Measurements from ENCODE around the gene LEPROT. TPM values are rescaled to one million over a fixed set of nuclear protein-coding genes. Genes with fewer than 3 reads are reported as not detected.

LEPROT gene
- total RNA-seq, 2 donors from 2014 or later = 8.7 to 19.2 TPM

DNA sequence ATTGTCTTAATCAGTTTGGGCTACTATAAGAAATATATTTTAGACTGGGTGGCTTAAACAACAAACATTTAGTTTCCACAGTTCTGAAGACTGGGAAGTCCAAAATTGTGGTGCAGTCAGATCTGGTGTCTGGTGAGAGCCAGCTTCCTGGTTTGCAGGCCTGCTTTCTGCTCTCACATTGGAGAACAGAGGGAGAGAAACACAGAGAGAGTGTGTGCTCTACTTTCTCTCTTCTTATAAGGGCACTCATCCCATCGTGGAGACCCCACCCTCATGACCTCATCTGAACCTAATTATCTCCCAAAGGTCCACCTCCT is 4.1 kb downstream of the LEPROT start:
- Mint-ChIP-seq H3K36me3 (peaks cover 14 to 21% of the 10 kb centered on the region in 2 donors), H3K9me3 (no peaks in the 10 kb centered on the region), H3K27ac (peak overlapping the region in 1 of 2 donors; percentile 66)
- ATAC-seq (no peak), DNase-seq (ENCODE audit: low spot score in 2 of 2) (no peak)

DNA sequence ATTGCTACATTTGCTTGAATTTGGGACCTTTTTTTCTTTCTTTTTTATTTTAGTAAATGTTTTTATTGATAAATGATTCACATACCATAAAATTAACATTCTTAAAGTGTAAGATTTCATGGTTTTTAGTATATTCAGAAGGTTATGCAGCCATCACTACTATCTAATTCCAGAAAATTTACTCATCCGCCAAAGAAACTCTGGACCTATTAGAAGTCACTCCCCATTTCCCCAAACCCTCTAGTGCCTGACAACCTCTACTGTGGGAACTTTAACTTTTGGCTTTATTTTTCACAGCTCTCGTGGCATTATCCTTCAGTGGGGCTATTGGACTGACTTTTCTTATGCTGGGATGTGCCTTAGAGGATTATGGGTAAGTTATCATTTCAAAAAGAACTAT is 4.5 kb downstream of the LEPROT start:
- no peak overlapping the region for H3K27ac Mint-ChIP-seq
- ATAC-seq = no peak
- H3K9me3 Mint-ChIP-seq = no peaks in the 10 kb centered on the region
- peaks cover 14 to 21% of the 10 kb centered on the region in 2 donors for H3K36me3 Mint-ChIP-seq
- no peak for DNase-seq (ENCODE audit: low spot score in 2 of 2)

GRCh38 chr1:65425697-65426096 is 5.2 kb downstream of the LEPROT start:
- H3K9me3 Mint-ChIP-seq = no peaks in the 10 kb centered on the region
- DNase-seq (ENCODE audit: low spot score in 2 of 2) (no peak), ATAC-seq (no peak)
- H3K27ac Mint-ChIP-seq = peak overlapping the region in 1 of 2 donors; percentile 70
- peaks cover 14 to 21% of the 10 kb centered on the region in 2 donors for H3K36me3 Mint-ChIP-seq

GRCh38 chr1:65429078-65429477 is 8.6 kb downstream of the LEPROT start:
- Mint-ChIP-seq H3K9me3 (no peaks in the 10 kb centered on the region), H3K36me3 (peaks cover 14 to 18% of the 10 kb centered on the region in 2 donors), H3K27ac (no peak overlapping the region)
- no peak for ATAC-seq
- no peak for DNase-seq (ENCODE audit: low spot score in 2 of 2)

DNA sequence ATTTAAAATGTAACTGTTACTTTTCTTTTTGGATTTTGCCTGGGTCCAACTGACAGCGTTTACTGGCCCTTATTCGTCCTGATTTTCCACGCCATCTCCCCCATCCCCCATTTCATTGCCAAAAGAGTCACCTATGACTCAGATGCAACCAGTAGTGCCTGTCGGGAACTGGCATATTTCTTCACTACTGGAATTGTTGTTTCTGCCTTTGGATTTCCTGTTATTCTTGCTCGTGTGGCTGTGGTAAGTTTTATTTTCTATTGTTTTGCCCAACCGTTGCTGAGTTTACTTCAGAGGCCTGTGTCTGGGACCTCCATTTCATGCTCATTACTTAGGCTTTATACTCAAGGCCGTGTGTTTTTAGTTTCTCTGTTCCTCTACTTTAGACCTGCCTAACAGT is 9.3 kb downstream of the LEPROT start:
- no peak for DNase-seq (ENCODE audit: low spot score in 2 of 2)
- no peaks in the 10 kb centered on the region for H3K9me3 Mint-ChIP-seq
- peaks cover 14 to 16% of the 10 kb centered on the region in 2 donors for H3K36me3 Mint-ChIP-seq
- no peak overlapping the region for H3K27ac Mint-ChIP-seq
- no peak for ATAC-seq

DNA sequence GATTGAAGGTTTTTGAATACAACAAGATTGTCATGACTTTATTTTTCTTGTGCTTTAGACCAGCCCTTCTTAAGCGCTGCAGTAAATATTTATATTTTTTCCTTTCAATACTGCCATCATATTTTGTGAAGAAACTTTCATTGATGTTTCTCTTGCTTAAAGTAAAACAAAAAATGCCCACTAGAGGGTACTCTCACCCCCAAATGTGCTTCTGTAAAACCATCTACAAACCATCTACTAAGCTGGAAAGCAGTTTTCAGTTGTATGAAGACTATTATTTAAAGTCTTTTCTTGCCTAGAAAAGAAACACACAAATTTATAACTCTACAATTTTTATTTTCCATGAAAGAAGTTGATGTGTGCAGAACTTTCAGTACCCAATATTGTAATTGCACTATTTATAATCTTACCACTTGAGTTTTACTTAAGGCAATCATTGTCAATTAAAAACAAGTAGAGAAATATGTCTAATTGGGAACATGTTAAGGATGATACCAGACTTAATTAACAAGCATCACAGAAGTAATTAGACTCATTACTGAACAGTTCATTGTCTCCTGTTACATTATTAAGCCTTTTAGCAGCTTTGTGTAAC is 10.7 kb downstream of the LEPROT start:
- DNase-seq (ENCODE audit: low spot score in 2 of 2) (no peak), ATAC-seq (no peak)
- H3K36me3 Mint-ChIP-seq = peaks cover 4% of the 10 kb centered on the region in 2 donors
- no peaks in the 10 kb centered on the region for H3K9me3 Mint-ChIP-seq
- H3K27ac Mint-ChIP-seq = no peak overlapping the region

- Mint-ChIP-seq H3K36me3 (no peaks in the 10 kb centered on the region), H3K27ac (no peak overlapping the region), H3K9me3 (no peaks in the 10 kb centered on the region)
- ATAC-seq (no peak), DNase-seq (ENCODE audit: low spot score in 2 of 2) (no peak)
Observed at GRCh38 chr1:65432918-65433317, 12.4 kb downstream of the LEPROT start.

DNA sequence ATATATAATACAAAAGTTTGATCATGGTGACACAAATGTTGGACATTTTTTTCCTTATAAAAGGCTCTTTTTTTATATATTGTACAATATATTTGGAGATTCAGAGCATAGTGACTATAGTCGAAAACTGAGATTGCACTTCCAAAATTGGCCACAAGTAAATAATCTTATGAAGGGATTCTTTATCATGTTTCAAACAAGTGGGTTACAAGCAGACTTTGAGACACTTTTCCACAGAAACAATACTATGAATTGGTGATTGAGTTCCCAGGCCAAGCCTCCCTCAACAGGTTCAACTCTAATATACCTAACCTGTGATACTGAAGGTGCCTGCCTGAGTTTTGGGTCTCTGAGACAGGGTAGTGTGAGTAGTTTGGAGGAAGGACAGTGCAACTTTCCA is 13.8 kb downstream of the LEPROT start:
- ATAC-seq = no peak
- DNase-seq (ENCODE audit: low spot score in 2 of 2) = no peak
- Mint-ChIP-seq H3K36me3 (no peaks in the 10 kb centered on the region), H3K9me3 (no peaks in the 10 kb centered on the region), H3K27ac (no peak overlapping the region)

DNA sequence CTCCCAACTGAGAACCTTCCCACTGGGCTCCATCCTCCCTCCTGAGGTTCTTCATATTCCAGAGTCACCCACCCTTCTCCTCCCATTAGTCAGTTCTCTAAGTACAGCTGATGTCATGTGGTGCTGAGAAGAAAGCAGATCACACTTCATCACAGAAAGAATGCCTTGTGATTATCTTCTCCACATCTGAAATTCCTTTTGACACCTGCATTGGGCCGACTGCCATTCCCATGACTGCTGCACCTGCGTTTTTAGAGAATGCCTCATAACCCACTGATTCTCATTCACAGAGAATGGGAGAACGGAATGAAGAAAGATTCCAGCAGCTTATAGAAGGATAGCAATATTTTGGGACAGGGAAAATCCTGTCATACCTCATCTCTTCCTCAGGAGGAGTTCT is 14.3 kb downstream of the LEPROT start:
- Mint-ChIP-seq H3K36me3 (no peaks in the 10 kb centered on the region), H3K27ac (no peak overlapping the region), H3K9me3 (no peaks in the 10 kb centered on the region)
- ATAC-seq (no peak), DNase-seq (ENCODE audit: low spot score in 2 of 2) (no peak)

DNA sequence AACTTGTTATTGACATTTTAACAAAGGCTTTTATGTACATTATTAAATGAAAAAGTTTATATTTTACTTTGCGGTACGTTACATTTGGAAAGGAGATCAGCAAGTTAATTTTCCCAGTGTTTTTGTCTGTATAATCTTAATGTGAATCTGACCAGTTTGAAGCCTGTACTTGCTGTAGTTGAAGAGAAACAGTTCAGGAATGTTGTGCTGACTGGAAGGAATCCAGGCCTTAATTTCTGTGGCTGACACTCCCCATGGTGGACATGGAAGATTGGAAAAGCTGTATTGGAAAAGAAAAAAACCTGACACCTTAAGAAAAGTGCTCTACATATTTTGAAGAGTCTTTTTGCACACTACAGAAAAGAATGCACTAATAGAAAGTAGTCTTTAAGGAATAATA is 15.5 kb downstream of the LEPROT start:
- Mint-ChIP-seq H3K36me3 (no peaks in the 10 kb centered on the region), H3K9me3 (no peaks in the 10 kb centered on the region), H3K27ac (no peak overlapping the region)
- DNase-seq (ENCODE audit: low spot score in 2 of 2) = no peak
- ATAC-seq = no peak

DNA sequence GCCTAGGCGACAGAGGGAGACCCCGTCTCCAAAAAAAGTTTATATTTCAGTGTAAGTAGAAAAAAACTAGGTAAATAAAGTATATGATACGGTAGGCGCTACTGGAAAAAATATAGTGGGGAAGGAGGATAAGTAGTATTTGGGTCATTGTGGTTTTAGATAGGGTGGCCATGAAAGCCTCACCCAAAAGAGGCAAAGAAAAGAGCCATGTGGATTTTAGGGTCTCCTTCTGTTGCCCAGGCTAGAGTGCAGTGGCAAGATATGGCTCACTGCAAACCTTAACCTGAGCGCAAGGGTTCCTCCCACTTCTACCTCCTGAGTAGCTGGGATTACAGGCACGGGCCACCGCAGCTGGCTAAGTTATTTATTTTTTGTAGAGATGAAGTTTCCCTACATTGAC is 17.1 kb downstream of the LEPROT start:
- Mint-ChIP-seq H3K9me3 (no peaks in the 10 kb centered on the region), H3K27ac (no peak overlapping the region), H3K36me3 (no peaks in the 10 kb centered on the region)
- DNase-seq (ENCODE audit: low spot score in 2 of 2) (no peak), ATAC-seq (no peak)

- DNase-seq (ENCODE audit: low spot score in 2 of 2) = no peak
- Mint-ChIP-seq H3K9me3 (no peaks in the 10 kb centered on the region), H3K27ac (peak overlapping the region in 1 of 2 donors; percentile 3), H3K36me3 (no peaks in the 10 kb centered on the region)
- ATAC-seq = no peak
Observed at GRCh38 chr1:65440322-65440900, 19.9 kb downstream of the LEPROT start.

- DNase-seq (ENCODE audit: low spot score in 2 of 2) = no peak
- ATAC-seq = no peak
- Mint-ChIP-seq H3K27ac (peak overlapping the region in 1 of 2 donors; percentile 3), H3K36me3 (no peaks in the 10 kb centered on the region), H3K9me3 (no peaks in the 10 kb centered on the region)
Observed at GRCh38 chr1:65440915-65441314, 20.4 kb downstream of the LEPROT start.

- DNase-seq (ENCODE audit: low spot score in 2 of 2) = no peak
- no peak for ATAC-seq
- H3K9me3 Mint-ChIP-seq = no peaks in the 10 kb centered on the region
- H3K27ac Mint-ChIP-seq = no peak overlapping the region
- H3K36me3 Mint-ChIP-seq = no peaks in the 10 kb centered on the region
Observed at GRCh38 chr1:65441464-65441863, 21.0 kb downstream of the LEPROT start.

GRCh38 chr1:65442442-65442841 is 22.0 kb downstream of the LEPROT start:
- no peaks in the 10 kb centered on the region for H3K36me3 Mint-ChIP-seq
- ATAC-seq (no peak), DNase-seq (ENCODE audit: low spot score in 2 of 2) (no peak)
- H3K27ac Mint-ChIP-seq = no peak overlapping the region
- no peaks in the 10 kb centered on the region for H3K9me3 Mint-ChIP-seq

DNA sequence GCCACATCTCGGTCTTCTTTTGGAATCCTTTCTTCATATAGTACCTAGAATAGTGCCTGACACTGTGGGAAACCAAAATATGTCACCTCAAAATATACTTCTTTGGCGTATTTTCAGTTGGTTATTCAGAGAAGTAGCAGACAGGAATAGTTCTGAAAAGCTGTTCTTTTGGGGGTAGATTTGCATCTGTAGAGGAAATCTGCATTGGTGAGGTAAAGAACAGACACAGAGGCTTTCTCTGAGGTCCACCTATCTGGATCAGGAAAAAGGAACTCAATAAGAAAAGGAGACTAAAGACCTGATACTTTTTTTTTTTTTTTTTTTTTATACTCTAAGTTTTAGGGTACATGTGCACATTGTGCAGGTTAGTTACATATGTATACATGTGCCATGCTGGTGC is 23.2 kb downstream of the LEPROT start:
- DNase-seq (ENCODE audit: low spot score in 2 of 2) (no peak), ATAC-seq (no peak)
- Mint-ChIP-seq H3K27ac (no peak overlapping the region), H3K9me3 (no peaks in the 10 kb centered on the region), H3K36me3 (no peaks in the 10 kb centered on the region)

GRCh38 chr1:65444128-65444640 is 23.7 kb downstream of the LEPROT start:
- no peak for ATAC-seq
- H3K27ac Mint-ChIP-seq = no peak overlapping the region

DNA sequence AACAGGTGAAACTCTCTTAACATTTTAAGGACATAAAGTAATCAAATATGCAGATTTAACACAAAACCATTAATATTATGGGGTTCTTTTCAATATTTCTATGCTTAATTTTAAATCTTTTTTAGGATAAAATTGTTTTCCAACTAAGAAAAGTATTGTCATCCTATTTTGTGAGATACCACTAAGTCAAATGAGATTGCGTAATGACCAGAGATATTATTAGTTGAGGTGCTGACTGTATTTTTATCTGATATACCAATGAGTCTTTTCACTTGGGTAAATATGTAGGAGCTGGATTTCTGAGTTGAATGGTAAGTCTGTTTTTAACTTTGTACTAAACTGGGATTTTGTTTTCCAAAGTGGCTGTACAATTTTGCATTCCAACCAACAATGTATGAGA is 25.4 kb downstream of the LEPROT start:
- DNase-seq (ENCODE audit: low spot score in 2 of 2) = no peak
- no peaks in the 10 kb centered on the region for H3K9me3 Mint-ChIP-seq
- no peak overlapping the region for H3K27ac Mint-ChIP-seq
- no peak for ATAC-seq
- no peaks in the 10 kb centered on the region for H3K36me3 Mint-ChIP-seq

More at GRCh38 chr1:65444128-65444640, 23.7 kb downstream of the LEPROT start:
- DNase-seq (ENCODE audit: low spot score in 2 of 2) = no peak
- H3K9me3 Mint-ChIP-seq = no peaks in the 10 kb centered on the region
- H3K36me3 Mint-ChIP-seq = no peaks in the 10 kb centered on the region
